Retinal pigment epithelial cell (primary cell): Measurements from ENCODE around the gene LMOD2.

Source experiments
- DNase-seq: peaks from one replicate; pipeline ENCODE4 v3.0.0-alpha.2; 2010; ENCODE audit warnings: low read depth
- H3K4me3 ChIP-seq: 2 replicates; pipeline ENCODE4 v1.5.1; 2011; ENCODE audit warnings: mild to moderate bottlenecking, low read length, control low read depth, moderate library complexity
- CTCF ChIP-seq: conservative IDR thresholded peaks from 2 replicates; pipeline ENCODE4 v1.5.1; 2011; ENCODE audit warnings: low read depth, low read length, control low read depth, inconsistent platforms

The LMOD2 gene

GRCh38 chr7:123640583-123640982 lies 15.1 kb upstream of the LMOD2 start:
- TF ChIP-seq CTCF = no peak
- no peak for DNase-seq
- no peak overlapping the region for H3K4me3 ChIP-seq

- H3K4me3 ChIP-seq = no peak overlapping the region
- DNase-seq = no peak
- no peak for TF ChIP-seq CTCF
These were observed 13.8 kb upstream of the LMOD2 start for GRCh38 chr7:123641901-123642300.

GRCh38 chr7:123643495-123644441 lies 11.9 kb upstream of the LMOD2 start:
- TF ChIP-seq CTCF = no peak
- no peak overlapping the region for H3K4me3 ChIP-seq
- DNase-seq = peak; percentile 12

GRCh38 chr7:123645516-123645915 lies 10.2 kb upstream of the LMOD2 start:
- no peak overlapping the region for H3K4me3 ChIP-seq
- no peak for DNase-seq
- TF ChIP-seq CTCF = no peak

GRCh38 chr7:123647106-123647730 lies 8.4 kb upstream of the LMOD2 start:
- no peak for DNase-seq
- TF ChIP-seq CTCF = no peak
- H3K4me3 ChIP-seq = no peak overlapping the region

GRCh38 chr7:123649964-123650363 lies 5.7 kb upstream of the LMOD2 start:
- no peak for TF ChIP-seq CTCF
- DNase-seq = no peak
- no peak overlapping the region for H3K4me3 ChIP-seq
